Liver (tissue), 3 donors: ENCODE measurements around the gene ZBTB49.

ENCODE experiments used
- CTCF ChIP-seq: fragments of 150-350 bp; IDR thresholded peaks from 2 replicates; pipeline ENCODE4 v1.5.1; 2017; ENCODE audit warnings: improper control_type of control experiment, low read depth, low read length; ENCODE audit not compliant: missing input control
- JUND ChIP-seq, 2 donors: IDR thresholded peaks; 2 replicates each; pipeline ENCODE4 v1.6.1; 2016; ENCODE audit warnings: antibody characterized with exemption in 2 of 2
- RAD21 ChIP-seq, 2 donors: IDR thresholded peaks; 2 replicates each; pipeline ENCODE4 v1.6.1; 2016; ENCODE audit warnings: antibody characterized with exemption in 2 of 2, mild to moderate bottlenecking in 2 of 2
- TAF1 ChIP-seq: conservative IDR thresholded peaks from 2 replicates; pipeline ENCODE4 v1.6.1; 2016; ENCODE audit warnings: antibody characterized with exemption, mild to moderate bottlenecking
- TF ChIP-seq, protein P1 (sequence below): IDR thresholded peaks from 2 replicates; pipeline ENCODE4 v1.6.1; 2016; ENCODE audit warnings: antibody characterized with exemption
- donor health status: healthy.
- donor health status: healthy.

DNA sequence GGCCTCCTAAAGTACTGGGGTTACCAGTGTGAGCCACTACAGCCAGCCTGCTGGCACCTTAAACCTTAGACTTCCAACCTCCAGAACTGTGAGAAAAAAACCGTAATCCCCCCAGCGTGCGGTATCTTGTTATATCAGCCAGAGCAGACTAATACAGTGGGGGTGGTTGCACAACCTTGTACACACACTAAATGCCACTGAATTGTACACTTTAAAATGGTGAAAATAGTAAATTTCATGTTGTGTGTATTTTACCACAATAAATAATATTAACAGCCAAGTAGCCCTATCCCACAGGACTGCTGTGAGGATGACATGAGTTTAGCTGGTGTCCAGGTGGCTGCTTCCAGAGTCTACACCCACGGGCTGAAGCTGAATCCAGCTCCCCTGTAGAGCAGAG is 38.8 kb downstream of the ZBTB49 start:
- TF ChIP-seq JUND (IDR thresholded peaks at IDR 0.05) (no peak), CTCF (no peak), TAF1 (no peak), RAD21 (IDR thresholded peaks at IDR 0.05) (no peak)
- TF ChIP-seq, protein P1, sequence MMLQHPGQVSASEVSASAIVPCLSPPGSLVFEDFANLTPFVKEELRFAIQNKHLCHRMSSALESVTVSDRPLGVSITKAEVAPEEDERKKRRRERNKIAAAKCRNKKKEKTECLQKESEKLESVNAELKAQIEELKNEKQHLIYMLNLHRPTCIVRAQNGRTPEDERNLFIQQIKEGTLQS, result no peak
